GM13976 (cell line): ENCODE measurements around the gene TNFRSF25.

Experiments
- DNase-seq: peaks from one replicate; pipeline ENCODE4 v3.0.0; 2012; ENCODE audit warnings: low spot score
- in situ Hi-C: fragments of 300-500 bp; cut with MboI; formaldehyde crosslinking; loops from one replicate; pipeline ENCODE4 v1.12.0; 2022; ENCODE audit warnings: low sequenced_read_pairs, mixed read lengths, inconsistent platforms; ENCODE audit not compliant: unreplicated experiment
- TF ChIP-seq, protein P1 (sequence below): IDR thresholded peaks from 2 replicates; pipeline ENCODE4 v1.5.1; 2012; ENCODE audit warnings: borderline replicate concordance, mild to moderate bottlenecking; ENCODE audit not compliant: insufficient read depth; ENCODE audit errors: extremely low read depth, missing control alignments, control extremely low read depth

TNFRSF25 gene

DNA sequence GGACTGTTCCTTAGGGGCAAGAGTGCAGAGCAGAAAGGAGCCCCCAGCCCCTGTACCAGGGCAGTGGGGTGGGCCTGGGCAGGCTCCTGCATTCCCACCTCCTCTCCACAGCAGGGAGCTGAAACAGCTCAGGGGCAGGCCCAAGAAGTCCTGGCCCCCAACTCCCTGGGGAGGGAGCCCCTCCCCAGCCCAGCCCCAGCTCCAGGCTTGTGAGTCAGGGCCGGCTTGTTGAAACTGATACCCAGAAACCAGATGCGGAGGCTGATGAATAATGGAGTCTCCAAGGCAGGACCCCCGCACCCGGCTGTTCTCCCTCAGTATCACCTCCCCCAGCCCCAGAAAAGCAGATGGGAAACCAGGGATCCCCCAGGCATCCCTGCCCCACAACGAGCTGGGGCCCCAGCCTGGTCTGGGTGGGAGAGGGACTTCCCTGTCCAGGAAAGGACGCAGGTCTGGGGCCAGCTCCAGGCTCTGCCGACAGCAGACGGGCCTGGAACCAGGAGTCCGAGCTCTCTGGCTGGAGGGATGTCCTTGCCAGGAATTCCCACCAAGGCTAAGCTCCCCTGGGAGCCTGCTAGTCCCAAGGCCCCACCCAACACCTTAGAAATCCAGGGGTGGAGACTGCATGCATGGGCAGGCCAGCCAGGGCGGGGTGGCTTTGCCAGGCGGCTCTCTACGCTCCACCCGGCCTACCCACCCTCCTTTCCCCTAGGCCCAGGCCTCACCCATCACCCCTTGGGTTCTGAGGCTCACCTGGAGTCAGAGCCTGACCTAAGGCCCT, 22.8 kb upstream of the TNFRSF25 start:
- no peak for DNase-seq
- in situ Hi-C loops, result no loop called here
- TF ChIP-seq, protein P1, sequence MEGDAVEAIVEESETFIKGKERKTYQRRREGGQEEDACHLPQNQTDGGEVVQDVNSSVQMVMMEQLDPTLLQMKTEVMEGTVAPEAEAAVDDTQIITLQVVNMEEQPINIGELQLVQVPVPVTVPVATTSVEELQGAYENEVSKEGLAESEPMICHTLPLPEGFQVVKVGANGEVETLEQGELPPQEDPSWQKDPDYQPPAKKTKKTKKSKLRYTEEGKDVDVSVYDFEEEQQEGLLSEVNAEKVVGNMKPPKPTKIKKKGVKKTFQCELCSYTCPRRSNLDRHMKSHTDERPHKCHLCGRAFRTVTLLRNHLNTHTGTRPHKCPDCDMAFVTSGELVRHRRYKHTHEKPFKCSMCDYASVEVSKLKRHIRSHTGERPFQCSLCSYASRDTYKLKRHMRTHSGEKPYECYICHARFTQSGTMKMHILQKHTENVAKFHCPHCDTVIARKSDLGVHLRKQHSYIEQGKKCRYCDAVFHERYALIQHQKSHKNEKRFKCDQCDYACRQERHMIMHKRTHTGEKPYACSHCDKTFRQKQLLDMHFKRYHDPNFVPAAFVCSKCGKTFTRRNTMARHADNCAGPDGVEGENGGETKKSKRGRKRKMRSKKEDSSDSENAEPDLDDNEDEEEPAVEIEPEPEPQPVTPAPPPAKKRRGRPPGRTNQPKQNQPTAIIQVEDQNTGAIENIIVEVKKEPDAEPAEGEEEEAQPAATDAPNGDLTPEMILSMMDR, result no peak

- in situ Hi-C loops, result no loop called here
- TF ChIP-seq, protein P1, result no peak
- no peak for DNase-seq
Measured at GRCh38 chr1:6487804-6488484, 22.0 kb upstream of the TNFRSF25 start.

GRCh38 chr1:6486433-6487011, 20.5 kb upstream of the TNFRSF25 start:
- in situ Hi-C loops, result no loop called here
- TF ChIP-seq, protein P1, result peak; percentile 93
- peak; percentile 91 for DNase-seq

GRCh38 chr1:6485168-6486101, 19.5 kb upstream of the TNFRSF25 start:
- DNase-seq, result peak; percentile 62
- TF ChIP-seq, protein P1, result no peak
- in situ Hi-C loops, result no loop called here

DNA sequence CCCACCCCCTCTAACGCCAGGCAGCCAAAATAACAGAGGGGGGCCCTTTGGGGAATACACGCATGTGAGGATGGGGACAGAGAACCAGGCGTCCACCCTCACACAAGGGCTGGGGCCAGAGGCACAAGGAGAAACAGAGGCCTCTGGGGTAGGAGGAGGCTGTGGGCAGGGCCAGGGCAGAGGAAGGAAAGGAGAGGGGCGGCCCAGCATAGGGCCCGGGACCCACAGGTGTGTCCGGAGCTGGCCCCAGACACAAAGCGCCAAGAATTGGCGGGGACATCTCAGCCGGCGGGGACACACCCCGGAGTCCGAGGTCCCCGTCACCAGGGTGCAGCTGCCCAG, 18.8 kb upstream of the TNFRSF25 start:
- in situ Hi-C loops, result no loop called here
- TF ChIP-seq, protein P1, result no peak
- DNase-seq, result no peak

- TF ChIP-seq, protein P1, result no peak
- in situ Hi-C loops, result no loop called here
- no peak for DNase-seq
Measured at GRCh38 chr1:6483761-6484117, 17.8 kb upstream of the TNFRSF25 start.
